Stimulated activated CD4-positive, alpha-beta T cell treated with anti-CD3 and anti-CD28 coated beads, Interleukin-15, amount 100 ng/mL, for 24 hours (primary cell): Measurements from ENCODE around the gene FBXO24.
A peak's percentile ranks its signal among the peaks of the same experiment; 100 is the strongest.

Experiments used
- DNase-seq: peaks from one replicate; pipeline ENCODE4 v3.0.0-alpha.2; 2020

The FBXO24 gene

DNA sequence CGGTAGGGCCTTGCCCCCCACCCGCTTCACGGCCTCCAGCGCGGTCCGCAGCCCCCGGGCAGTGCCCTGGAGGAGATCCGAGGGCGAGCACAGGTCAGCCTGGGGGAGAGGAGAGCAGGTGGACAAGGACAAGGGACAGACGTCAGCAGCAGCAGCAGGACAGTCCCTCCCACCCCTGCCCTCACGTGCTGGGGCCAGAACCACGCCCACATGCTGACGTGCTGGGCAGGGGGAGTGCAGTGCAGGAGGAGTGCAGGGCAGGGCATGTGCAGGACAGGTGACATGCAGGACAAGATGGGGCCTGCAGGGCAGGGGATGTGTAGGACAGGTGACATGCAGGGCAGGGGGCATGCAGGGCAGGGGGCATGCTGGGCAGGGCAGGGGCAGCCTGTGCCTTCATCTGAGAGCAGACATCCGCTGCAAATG, 10.9 kb upstream of the FBXO24 start:
- DNase-seq, result no peak

DNA sequence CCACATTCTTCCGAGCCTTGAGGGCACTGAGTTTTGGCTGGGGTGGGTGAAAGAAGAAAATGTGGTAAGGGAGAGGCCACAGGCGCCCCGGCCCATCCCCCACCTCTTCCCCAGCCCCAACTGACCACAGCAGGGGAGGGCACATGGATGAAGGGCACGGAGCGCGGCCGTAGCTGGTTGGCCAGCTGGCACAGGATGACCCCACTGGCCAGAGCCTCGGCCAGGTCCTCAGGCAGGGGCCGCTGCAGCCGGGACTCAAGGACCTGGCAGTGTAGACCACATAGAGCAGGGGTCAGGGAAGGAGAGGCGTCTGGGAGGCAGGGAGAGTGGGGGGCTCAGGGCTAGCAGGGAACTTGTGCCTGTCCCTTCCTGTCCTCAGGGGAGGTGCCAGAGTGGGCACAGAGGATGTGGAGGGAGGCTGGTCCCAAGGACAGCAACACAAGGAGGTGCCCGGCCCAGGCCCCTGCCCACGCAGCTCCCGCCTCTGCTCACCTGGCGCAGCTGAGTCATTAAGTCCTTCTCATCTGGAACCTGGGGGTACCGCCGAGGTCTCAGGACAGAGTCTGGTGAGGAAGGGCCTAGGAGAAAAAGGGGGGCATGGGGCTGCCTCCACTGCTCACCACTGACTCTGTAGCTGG, 10.3 kb upstream of the FBXO24 start:
- no peak for DNase-seq

DNA sequence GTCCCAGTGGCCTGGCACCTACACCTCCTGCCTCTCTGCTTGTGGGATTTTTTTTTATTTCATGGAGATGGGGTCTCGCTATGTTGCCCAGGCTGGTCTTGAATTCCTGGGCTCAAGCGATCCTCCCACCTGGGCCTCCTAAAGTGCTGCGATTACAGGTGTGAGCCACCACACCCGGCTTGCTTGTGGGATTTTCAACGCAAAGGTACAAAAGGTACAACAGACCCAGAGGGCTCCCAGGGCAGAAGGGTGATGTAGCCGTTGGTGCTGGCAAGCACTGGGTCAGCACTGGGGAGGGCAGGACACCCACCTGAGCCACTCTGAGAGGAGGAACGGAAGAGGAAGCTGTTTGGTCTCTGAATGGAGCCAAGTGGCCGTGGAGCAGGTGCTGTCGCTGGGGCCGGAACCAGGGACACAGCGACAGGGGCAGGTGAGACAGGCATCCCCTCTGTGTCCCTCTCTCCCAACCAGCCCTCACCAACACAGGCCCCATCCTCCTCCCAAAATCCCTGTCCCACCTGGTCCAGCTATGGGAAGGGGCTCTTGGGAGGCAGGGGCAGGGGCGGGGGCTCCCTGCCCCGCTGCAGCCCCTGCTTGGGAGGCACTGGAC, 9.6 kb upstream of the FBXO24 start:
- no peak for DNase-seq

DNA sequence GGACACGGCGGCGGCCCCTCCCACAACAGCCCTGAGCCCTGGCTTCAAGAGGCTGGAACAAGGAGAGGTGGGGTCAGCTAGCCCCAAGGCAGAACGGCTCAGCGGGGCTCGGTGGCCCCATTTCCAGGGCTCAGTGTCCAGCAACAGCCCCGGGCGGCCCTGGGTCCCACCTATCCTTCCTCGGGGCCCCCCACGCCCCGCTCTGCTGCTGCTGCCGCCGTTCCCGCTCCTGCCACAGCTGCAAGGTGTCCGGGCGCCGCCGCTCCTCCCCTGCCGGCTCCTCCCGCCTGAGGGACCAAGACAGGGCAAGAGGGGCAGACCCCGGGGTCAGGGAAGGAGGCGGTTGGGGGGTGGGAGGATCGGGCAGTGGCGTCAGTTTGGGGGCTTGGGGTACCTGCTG, 9.0 kb upstream of the FBXO24 start:
- no peak for DNase-seq

DNA sequence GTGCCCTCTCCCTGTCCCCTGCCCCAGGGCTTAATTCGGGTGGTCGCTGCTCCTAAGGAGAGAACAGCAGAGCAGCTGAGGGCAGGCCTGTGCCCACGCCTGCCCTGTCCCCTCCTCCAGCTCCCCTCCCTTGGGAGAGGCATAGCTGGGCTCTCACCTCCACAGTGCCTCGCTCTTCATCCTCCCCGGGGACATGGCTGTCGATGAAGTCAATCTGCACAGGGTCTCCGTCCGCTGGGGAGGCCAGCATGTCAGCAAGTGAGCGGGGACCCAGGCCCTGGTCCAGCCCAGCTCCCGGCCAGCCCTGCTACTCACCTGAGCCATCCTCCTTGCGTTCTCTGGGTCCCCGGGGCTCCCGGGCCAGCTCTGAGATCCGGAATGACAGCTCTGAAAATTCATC, 8.6 kb upstream of the FBXO24 start:
- DNase-seq, result no peak

DNA sequence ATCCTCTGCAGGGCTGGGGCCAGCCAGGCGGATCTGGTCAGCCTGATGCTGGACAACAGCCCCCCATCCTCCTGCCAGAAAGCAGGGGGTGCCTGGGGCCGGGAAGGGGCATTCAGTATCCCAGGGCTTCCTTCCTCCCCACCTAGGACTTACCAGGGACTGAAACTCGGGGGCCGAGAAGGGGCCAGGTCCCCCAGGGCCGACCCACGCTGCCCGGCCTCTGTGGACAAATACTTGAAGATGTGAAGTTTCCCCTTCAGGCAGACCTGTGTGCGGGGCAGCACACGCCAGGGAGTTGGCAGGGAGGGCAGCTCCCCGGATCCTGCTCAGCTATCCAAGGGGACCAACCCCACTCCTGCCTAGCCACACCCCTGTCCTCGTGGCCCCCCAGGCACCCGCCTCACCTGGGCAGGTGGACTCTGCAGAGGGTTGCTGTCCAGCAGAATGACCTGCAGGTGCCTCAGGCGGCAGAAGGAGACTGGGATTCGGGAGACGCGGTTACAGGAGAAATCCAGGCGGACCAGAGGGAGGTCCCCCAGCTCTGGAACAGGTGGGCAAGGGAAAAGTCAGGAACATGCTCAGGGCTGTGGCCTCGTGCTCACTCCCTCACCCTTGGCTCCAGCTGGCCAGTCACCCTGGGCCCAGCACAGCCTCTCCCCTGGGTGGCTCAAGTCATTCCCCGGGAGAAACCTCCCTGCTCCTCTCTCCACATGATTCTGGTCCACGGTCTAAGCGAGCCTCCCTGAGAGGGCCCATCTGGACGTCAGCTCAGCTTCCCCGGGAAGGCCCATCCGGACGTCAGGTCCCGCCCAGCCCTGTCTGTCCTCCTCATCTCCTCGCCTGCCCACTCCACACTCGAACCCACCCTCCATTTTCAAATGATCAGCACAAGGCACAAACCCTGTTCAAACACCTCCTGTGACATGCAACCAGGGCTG, 7.6 kb upstream of the FBXO24 start:
- no peak for DNase-seq

DNA sequence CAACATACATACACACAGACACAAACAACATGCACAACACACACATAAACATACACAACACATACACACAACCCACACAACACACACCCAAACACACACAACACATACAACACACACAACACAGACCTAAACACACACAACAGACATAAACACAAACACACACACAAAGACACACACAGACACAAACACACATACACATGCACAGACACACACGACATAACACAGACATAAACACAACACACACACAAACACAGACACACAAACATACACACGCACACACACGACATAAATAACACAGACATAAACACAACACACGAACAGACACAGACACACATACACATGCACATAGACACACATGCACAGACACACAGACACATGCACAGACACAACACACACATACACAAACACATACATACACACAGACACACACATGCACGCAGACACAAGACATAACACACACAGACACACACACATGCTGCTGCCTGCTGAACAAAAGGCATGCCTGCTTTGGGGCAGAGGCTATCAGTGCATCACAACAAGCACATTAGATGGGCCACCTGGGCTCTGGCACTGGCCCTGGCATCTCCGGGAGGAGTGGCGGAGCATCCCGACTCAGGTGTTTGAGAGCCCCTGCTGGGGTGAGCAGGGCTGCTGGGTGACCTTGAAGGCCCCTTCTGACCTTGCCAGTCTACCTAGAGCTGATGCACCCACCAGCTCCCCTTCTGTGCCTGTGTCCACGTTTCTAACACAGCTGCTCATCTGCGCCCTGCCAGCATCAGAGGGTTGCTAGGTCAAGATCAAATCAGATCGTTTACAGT, 5.5 kb upstream of the FBXO24 start:
- no peak for DNase-seq

DNA sequence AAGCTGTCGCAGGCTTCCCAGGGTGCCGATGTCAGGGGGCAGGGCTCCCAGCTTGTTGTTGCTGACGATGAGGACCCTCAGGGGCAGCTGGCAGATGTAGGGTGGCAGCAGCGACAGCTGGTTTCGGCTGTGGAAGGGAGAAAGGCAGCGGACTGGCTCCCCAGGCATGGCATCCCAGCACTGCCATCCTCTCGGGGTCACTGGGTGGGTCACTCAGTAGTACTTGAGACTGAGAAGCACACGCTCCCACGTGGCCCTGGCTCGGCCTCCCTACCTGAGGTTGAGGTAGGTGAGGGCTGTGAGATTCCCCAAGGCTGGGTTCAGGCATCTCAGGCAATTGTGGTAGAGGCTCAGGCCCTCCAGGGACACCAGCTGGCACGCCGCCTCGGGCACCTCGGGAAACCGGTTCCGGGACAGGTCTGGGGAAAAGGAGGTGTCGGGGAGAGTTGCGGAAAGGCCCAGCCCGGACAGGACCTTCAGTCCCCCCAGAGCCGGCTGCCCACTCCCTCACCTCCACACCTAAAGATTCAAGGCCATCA, 4.0 kb upstream of the FBXO24 start:
- no peak for DNase-seq

DNA sequence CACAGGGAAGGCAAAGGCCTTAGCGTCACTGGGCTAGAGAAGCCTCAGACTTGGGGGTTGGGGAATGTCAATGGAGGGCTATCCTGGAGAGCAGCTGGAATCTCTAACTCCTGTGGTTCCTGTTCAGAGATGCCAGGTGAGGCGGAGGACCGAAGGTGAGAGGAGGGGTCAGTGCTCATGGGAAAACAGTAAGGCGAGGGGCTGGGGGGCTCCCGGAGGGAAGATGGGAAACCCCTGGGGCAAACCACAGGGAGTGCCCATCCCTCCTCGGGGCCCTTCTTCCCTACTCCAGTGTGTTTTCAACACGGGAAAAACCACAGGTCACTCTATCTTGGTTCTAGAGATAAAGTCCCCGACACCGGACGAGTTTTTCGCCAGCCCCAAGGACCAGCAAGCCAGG, 3.5 kb upstream of the FBXO24 start:
- DNase-seq, result no peak

DNA sequence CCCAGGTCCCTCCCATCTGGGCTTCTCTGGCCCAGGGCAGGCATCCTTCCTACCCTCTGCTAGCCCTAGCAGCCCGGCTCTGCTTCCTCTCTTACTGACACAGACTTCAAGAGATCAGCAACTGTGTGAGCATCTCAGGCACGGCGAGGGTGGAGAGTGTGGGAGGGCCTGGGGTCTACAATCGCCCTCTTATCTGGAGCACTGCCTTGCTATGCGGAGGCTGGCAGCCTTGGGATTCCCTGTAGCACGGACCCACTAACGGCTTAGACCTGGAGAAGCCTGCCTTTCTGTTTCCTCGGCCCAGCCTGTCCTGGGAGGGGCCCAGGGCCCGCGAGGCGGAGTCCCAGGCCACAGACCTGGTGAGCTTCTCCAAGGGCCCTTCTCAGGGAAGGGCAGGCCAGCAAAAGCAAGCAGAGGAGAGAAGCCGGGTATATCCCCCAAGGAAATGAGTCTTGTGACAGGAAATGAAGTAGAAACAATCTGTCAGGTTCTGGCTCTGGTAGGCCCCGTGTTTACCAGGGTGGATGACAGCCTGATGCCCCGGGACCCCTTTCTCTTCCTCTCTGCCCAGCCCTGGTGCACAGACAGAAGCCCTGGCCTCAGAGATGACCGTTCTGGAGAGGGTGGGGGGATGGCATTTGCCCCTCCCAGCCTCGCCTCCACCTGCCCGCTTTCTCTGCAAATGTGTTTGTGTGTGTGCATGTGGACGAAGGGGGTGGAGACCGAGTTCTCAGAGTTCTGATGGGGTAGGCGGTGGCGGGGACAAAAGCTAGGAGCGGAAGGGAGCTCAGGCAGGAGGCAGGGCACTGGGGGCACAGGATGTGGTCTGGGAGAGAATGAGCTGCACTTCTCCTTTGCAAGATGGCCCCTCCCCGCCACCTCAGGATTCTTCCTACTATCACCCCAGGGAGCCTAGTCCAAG, 2.7 kb upstream of the FBXO24 start:
- peak; percentile 87 for DNase-seq

DNA sequence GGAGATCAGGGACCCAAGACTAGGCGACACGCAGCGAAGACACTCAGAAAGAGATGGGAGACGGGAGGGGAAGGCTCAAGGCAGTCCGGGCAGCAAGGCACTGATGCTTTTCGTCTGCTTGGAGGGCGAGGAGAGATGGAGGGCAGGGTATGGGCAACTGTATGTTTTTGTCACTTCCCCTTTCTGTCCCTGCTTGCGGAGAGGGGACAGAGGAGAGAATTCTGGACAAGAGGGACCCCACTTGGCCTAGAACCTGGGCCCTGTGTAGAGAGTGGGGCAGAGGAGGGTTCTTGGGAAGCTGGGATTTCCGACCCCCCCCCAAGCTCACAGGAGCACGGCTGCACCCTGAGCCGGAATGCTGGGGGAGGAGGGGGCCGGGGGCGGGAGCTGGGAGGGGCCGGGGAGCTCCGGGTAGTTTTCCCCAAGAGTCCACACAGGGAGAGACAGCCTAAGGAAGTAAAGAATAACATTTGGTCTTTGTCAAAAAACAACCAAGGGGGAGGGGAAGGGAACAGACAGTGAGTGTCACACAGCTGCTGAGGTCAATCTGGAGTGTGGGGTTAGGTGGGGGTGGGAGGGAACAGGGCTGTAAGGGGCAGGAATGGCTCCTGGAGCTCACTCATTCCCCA, 2.0 kb upstream of the FBXO24 start:
- no peak for DNase-seq

DNA sequence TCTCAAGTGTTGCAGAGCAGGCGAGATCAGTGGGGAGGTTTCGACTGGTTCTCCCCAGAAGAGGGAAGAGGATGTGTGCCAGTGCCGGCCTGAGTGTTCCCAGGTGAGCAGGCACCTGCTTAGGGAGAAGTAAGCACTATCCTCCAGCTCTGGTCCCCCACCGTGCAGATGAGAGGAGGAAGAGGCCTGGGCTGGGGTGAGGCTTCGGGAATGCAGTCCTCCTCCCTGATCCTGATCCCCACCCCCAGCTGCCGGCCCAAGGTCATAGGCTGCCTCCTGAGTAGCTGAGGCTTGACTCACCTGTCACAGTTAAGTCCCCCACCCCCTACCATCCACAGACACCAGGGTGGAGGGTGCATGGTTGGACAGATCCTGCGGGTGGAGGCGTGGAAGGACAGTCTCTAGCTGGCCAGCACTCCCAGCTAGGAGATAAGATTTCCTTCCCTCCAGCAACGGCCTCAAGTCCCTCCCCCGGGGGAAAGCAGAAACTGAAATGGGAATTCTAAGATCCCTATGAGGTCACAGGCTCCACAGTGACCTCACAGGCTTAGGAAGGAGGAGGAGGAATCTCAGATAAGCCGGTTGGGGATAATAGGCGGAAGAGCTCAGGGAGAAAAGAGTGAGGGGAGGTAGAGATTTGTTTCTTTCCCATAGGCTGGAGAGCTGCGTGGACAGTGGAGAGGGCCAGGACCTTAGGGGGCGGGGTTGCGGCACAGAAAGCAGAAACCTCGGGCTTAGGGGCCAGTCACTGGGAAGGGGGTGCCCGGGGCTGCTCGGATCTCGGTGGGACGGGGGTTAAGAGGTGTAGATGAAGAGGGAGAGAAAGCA, 1.2 kb upstream of the FBXO24 start:
- peak; percentile 27 for DNase-seq

DNA sequence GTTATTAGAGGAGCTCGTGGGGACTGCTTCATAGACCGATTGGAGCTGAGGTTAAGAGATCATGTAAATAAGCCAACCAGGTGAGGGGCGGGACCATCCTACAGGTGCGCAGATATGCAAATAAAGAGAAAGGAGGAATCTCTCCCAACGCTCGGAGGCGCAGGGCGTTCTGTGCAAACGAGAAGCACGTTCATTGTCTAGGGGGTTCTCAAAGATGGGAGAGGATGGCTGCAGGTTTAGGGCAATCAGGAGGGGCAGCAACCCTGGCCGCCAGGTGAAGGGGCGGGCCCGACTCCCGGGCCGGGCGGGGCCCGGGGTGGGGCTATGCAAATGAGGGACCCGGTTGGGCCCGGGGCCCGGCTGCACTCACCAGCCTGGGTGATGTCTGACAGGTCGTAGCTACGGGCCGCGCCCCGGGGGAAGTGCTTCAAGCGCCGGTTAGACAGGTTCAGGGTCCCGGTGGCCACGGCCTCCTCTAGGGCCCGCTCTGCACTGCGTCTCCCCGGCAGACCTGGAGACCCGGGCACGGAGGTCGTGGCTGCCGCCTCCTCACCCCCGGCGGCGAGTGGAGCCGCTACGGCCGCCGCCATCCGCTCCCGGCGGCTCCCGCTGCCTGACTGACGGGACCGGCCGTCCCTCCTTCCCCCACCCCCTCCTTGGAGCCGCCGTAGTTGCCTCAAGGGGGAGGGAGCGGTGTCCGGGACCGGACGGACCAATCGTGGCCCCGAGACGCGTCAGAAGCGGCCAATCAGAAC, 440 bp upstream of the FBXO24 start, which contains the start of gene LRCH4:
Gene LRCH4 (minus strand): TSS at position 619 of the 755 bp plus-strand sequence. CDS start 29 bp downstream, at position 590.
- peak; percentile 66 for DNase-seq

DNA sequence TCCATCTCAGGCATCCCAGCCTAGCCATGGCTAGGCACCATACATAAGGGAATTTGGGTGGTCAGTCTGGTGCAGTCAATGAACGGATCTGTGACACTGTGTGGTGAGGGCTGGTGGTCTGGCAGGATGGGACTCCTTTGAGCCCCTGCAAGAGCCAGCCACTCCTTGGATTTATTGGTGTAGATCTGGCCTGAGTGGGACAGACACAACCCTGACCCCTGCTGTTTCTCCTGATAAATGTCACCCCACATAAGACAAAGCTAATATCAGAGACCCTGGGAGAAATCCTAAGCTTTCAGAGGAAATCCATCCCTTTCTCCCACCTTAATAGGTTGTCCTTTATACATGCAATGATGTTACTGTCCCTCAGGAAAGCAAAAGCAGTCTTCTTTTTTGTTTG, 2.3 kb downstream of the FBXO24 start:
- DNase-seq, result no peak

DNA sequence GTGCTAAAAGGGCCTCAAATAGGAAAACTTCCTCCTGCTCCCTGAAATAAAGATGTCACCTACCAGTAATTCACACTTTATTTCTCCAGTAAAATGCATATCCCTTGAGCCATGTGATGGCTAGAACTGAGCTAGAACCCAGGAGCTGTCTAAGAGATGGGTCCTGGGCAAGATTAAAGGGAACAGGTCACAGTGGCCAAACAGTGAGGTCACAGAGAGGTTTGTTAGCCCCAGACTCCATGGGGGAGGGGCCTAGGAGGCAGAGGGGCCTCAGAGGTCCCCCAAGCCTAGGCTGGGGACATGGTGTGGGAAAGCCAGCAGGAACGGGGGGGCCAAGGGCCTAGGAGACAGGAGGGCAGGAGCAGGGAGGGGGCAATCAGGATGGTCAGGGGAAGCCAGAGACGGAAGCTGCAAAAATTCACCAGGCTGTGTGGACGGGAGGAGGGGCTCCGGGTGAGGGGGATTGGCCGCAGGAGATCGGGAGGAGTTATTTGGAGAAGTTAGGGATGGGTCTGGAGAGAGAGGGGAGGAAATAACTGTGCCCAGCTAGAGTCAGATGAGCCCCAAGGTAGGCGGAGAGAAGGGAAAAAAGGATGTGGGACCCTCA, 3.3 kb downstream of the FBXO24 start:
- no peak for DNase-seq

DNA sequence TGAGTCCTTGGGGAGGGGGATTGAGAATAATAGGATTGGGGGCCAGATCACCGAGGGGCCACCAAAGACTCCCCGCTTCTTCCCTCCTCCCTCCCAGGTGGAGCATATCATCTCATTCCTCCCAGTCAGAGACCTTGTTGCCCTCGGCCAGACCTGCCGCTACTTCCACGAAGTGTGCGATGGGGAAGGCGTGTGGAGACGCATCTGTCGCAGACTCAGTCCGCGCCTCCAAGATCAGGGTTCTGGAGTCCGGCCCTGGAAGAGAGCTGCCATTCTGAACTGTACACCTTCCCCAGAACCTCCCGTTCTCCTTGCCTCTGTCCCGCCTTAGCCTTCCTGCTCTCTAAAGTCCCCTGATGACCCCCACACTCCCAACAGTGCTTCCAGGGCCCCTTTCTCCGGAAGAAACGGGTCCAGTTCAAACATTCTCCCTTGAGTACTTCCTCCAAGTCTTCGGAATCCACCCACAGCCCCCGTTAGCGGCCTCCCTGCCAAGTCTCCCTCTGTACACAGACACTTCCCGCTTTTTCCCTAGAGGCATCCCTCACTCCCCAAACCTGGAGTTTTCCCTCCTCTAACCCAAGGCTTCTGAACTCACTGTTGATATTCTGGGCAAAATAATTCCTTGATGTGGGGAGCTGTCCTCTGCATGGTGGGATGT, 4.1 kb downstream of the FBXO24 start:
- no peak for DNase-seq

DNA sequence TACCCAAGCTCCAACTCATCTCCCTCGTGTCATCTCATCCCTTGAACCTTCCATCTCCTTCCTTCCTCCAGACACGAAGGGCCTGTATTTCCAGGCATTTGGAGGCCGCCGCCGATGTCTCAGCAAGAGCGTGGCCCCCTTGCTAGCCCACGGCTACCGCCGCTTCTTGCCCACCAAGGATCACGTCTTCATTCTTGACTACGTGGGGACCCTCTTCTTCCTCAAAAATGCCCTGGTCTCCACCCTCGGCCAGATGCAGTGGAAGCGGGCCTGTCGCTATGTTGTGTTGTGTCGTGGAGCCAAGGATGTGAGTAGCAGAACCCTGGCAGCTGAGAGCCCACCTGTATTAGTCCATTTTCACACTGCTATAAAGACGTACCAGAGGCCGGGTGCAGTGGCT, 5.5 kb downstream of the FBXO24 start:
- DNase-seq, result no peak

DNA sequence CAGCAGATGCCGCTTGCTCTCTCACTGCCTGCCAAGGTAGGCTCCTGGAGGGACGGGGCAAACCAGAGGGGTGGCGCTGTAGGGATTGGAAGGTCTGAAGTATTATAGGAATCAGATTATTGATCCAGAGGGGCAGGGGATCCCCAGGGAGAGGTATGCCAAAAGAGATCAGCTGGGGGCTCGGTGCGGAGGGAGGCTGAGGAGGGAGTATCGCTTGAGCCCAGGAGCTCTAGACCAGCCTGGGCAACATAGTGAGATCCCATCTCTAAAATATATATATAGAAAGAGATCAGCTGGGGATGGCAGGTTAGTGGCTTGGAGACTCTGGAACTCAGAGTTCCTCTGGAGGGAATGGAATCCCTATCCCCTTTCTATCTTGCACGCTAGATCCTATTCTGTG, 9.1 kb downstream of the FBXO24 start:
- no peak for DNase-seq
